NCI-H82 (cell line): ENCODE results near the gene RSBN1L.
"Not testable (repeated sequence)": the region's sequence is repeated elsewhere in the genome, so short reads cannot be mapped to it uniquely, and the experiment has no call there.

Experiments
- DNase-seq: peaks from one replicate; lab custom pipeline; 2025; lab: John Stamatoyannopoulos, UW

The RSBN1L gene

GRCh38 chr7:77770316-77770715 lies 74.1 kb downstream of the RSBN1L start:
- DNase-seq: no peak

GRCh38 chr7:77771901-77772300 lies 75.6 kb downstream of the RSBN1L start:
- DNase-seq: no peak

GRCh38 chr7:77778535-77778934 lies 82.3 kb downstream of the RSBN1L start:
- no peak for DNase-seq

- DNase-seq: no peak
These were observed 86.1 kb downstream of the RSBN1L start for GRCh38 chr7:77782383-77782782.

- DNase-seq: no peak
These were observed 86.9 kb downstream of the RSBN1L start for GRCh38 chr7:77783111-77783510.

GRCh38 chr7:77783545-77783944 lies 87.3 kb downstream of the RSBN1L start:
- DNase-seq: no peak

GRCh38 chr7:77784426-77784825 lies 88.2 kb downstream of the RSBN1L start:
- DNase-seq: not testable (repeated sequence)

- no peak for DNase-seq
These were observed 89.8 kb downstream of the RSBN1L start for GRCh38 chr7:77786018-77786417.

- no peak for DNase-seq
These were observed 90.5 kb downstream of the RSBN1L start for GRCh38 chr7:77786741-77787140.

GRCh38 chr7:77788327-77788902 lies 92.2 kb downstream of the RSBN1L start:
- DNase-seq: no peak

- DNase-seq: no peak
These were observed 95.1 kb downstream of the RSBN1L start for GRCh38 chr7:77791336-77791735.

GRCh38 chr7:77791956-77792355 lies 95.7 kb downstream of the RSBN1L start:
- DNase-seq: no peak

- DNase-seq: no peak
These were observed 97.7 kb downstream of the RSBN1L start for GRCh38 chr7:77794000-77794399.

GRCh38 chr7:77796109-77796508 lies 99.8 kb downstream of the RSBN1L start:
- DNase-seq: no peak

- no peak for DNase-seq
These were observed 100.7 kb downstream of the RSBN1L start for GRCh38 chr7:77796960-77797359.

- DNase-seq: peak; percentile 49
These were observed 101.6 kb downstream of the RSBN1L start for GRCh38 chr7:77797734-77798393.

GRCh38 chr7:77798394-77799077 lies 102.3 kb downstream of the RSBN1L start, which contains the start of the genes PHTF2 and TMEM60:
Gene PHTF2 (plus strand): TSS chr7:77798773.
Gene TMEM60 (minus strand): TSS chr7:77798434. CDS start chr7:77794373, 4,061 bp downstream.
- peak; percentile 100 for DNase-seq

GRCh38 chr7:77799078-77799964 lies 103.1 kb downstream of the RSBN1L start:
- peak; percentile 80 for DNase-seq

- DNase-seq: no peak
These were observed 103.9 kb downstream of the RSBN1L start for GRCh38 chr7:77800158-77800557.

GRCh38 chr7:77800730-77801129 lies 104.5 kb downstream of the RSBN1L start:
- DNase-seq: no peak

- DNase-seq: no peak
These were observed 106.5 kb downstream of the RSBN1L start for GRCh38 chr7:77802557-77803405.
